ENCODE results near the gene NXPH1.

DNA sequence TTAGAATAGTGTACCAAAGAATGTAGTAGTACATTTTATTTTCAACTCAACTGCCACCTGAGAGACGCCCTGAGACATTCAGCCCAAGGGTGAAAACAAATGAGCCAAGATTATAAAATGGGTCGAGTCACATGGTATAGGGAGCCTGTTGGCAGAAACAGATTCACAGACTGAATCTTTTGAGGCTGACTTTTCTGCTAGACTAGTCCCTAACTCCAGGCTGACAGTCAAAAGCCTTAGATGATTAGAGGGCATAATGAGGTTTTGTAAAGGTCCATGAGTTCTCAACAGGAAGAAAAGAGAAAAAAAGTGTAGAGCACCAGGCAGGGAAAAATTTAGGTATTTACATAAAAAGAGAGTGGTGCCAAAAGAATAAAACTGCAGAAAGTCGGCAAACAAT lies 128.0 kb downstream of the NXPH1 start:
- TF ChIP-seq POLR2A (IDR thresholded peaks at IDR 0.05; ENCODE audit: low read length) (no peak), GATA1 (IDR thresholded peaks at IDR 0.05; ENCODE audit: low read depth, low read length) (no peak)

Data from erythroblast (primary cell).